BE2C (cell line): Measurements from ENCODE around the gene TNFSF12.

ENCODE experiments used
- DNase-seq: peaks from one replicate; pipeline ENCODE4 v3.0.0-alpha.2; 2020
- H3K27me3 ChIP-seq: fragments of 250-450 bp; sonication (Bioruptor Pico); 2 replicates; pipeline ENCODE4 v1.5.1; 2020; ENCODE audit warnings: mild to moderate bottlenecking
- H3K36me3 ChIP-seq: fragments of 250-450 bp; sonication (Bioruptor Pico); 2 replicates; pipeline ENCODE4 v1.5.1; 2020; ENCODE audit warnings: mild to moderate bottlenecking
- H3K4me1 ChIP-seq: fragments of 250-450 bp; sonication (Bioruptor Pico); 2 replicates; pipeline ENCODE4 v1.5.1; 2020
- H3K4me3 ChIP-seq: 2 replicates; pipeline ENCODE4 v1.5.1; 2011; ENCODE audit warnings: low read depth, low read length
- H3K9me3 ChIP-seq: fragments of 250-450 bp; sonication (Bioruptor Pico); 2 replicates; pipeline ENCODE4 v1.5.1; 2020
- TF ChIP-seq, protein P1 (sequence below): IDR thresholded peaks from 2 replicates; pipeline ENCODE4 v1.5.1; 2012; ENCODE audit warnings: mild to moderate bottlenecking, low read depth, low read length

The TNFSF12 gene

DNA sequence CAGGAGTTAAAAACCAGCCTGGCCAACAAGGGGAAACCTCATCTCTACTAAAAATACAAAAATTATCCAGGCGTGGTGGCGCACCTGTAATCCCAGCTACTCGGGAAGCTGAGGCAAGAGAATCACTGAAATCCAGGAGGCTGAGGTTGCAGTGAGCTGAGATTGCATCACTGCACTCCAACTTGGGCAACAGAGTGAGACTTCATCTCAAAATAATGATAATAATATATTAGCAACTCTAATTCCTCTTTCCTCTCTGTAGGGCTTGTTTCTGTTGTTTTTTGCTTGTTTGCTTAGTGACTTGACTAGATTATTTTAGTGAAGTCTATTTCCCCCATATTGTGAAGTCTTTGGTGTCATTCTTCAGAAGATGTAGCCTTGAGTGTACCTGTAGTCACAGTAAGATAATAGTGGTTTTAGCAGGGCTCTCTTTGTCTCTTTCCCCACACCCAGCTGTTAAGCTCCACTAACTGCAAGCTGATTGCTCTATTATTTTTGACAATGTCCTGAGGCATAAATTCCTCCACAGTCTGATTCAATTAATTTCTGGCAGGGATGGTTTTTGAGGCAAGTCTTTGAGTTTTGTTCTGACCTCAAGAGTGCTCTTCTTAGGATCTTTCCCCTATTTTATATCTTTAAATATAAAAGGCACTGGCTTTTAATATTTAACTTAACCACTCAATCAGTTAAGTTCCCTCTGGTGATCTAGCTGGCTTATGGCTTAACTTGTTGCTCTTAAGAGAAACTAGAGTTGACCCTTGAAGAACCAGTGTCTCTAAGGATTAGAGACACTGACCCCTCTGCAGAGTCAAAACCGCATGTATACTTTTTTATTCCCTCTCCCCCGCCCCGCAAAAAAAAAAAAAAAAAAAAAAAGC, 18.6 kb upstream of the TNFSF12 start:
- Histone ChIP-seq H3K4me3 (no peak overlapping the region), H3K9me3 (no peaks in the 10 kb centered on the region), H3K36me3 (no peaks in the 10 kb centered on the region), H3K4me1 (no peaks in the 10 kb centered on the region), H3K27me3 (no peaks in the 10 kb centered on the region)
- no peak for DNase-seq
- TF ChIP-seq, protein P1, sequence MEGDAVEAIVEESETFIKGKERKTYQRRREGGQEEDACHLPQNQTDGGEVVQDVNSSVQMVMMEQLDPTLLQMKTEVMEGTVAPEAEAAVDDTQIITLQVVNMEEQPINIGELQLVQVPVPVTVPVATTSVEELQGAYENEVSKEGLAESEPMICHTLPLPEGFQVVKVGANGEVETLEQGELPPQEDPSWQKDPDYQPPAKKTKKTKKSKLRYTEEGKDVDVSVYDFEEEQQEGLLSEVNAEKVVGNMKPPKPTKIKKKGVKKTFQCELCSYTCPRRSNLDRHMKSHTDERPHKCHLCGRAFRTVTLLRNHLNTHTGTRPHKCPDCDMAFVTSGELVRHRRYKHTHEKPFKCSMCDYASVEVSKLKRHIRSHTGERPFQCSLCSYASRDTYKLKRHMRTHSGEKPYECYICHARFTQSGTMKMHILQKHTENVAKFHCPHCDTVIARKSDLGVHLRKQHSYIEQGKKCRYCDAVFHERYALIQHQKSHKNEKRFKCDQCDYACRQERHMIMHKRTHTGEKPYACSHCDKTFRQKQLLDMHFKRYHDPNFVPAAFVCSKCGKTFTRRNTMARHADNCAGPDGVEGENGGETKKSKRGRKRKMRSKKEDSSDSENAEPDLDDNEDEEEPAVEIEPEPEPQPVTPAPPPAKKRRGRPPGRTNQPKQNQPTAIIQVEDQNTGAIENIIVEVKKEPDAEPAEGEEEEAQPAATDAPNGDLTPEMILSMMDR: no peak

GRCh38 chr17:7538050-7538449, 10.8 kb upstream of the TNFSF12 start:
- TF ChIP-seq, protein P1: no peak
- no peaks in the 10 kb centered on the region for H3K27me3 ChIP-seq
- no peaks in the 10 kb centered on the region for H3K36me3 ChIP-seq
- H3K4me1 ChIP-seq: no peaks in the 10 kb centered on the region
- H3K9me3 ChIP-seq: no peaks in the 10 kb centered on the region
- H3K4me3 ChIP-seq: no peak overlapping the region
- no peak for DNase-seq

DNA sequence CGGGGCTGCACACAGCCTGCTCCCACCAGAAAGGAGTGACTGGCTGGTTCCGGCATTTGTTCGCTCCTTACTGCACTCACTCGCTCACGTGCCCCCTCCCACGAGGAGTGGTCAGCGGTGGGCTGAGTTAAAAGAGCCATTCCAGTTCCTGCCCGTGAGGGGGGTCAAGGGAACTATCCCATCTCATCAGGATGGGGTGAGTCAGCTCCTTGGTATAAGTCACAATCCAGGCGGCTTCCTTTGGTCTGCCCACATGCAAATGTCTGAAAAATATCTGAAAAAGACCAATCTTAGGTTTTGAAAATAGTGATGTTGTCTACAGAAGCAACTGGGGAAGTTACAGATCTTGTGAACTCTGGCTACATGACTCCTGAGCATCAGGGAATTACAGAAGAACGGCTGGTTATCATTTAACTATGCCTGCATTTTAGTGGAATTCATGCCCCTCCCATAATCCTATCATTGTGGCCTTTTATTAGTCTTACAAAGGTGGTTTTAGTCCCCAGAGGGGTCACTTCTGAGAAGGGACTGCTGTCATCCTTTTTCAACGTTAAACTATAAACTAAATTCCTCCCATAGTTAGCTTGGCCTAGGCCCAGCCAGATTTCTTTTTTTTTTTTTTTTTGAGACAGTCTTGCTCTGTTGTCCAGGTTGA, 9.8 kb upstream of the TNFSF12 start:
- TF ChIP-seq, protein P1: no peak
- Histone ChIP-seq H3K36me3 (no peaks in the 10 kb centered on the region), H3K27me3 (no peaks in the 10 kb centered on the region), H3K4me3 (no peak overlapping the region), H3K4me1 (no peaks in the 10 kb centered on the region), H3K9me3 (no peaks in the 10 kb centered on the region)
- no peak for DNase-seq

- Histone ChIP-seq H3K27me3 (no peaks in the 10 kb centered on the region), H3K36me3 (no peaks in the 10 kb centered on the region), H3K4me1 (no peaks in the 10 kb centered on the region), H3K4me3 (no peak overlapping the region), H3K9me3 (no peaks in the 10 kb centered on the region)
- DNase-seq: no peak
- TF ChIP-seq, protein P1: no peak
Measured at GRCh38 chr17:7541074-7541621, 7.7 kb upstream of the TNFSF12 start.

DNA sequence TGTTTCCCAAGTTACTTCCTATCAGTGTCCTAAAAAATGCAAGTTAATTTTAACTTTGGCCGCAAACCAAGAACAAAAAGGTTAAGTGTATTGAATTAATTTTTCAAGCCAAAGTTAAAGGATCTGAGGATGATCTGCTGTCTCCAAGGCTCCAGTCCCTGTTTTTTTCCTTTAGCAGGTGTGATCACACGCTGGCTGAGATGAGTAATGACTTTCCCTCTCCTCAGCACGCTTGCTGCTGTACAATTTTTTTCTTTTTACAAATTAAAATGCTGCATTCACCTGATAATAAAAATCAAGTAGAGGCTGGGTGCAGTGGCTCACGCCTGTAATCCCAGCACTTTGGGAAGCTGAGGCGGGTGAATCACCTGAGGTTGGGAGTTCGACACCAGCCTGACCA, 3.9 kb upstream of the TNFSF12 start:
- Histone ChIP-seq H3K4me3 (no peak overlapping the region), H3K9me3 (no peaks in the 10 kb centered on the region), H3K4me1 (no peaks in the 10 kb centered on the region), H3K36me3 (no peaks in the 10 kb centered on the region), H3K27me3 (no peaks in the 10 kb centered on the region)
- no peak for DNase-seq
- TF ChIP-seq, protein P1: no peak
